Activated CD8-positive, alpha-beta memory T cell treated with anti-CD3 and anti-CD28 coated beads, Interleukin-2, amount 50 U/mL, for 4 hours (primary cell): ENCODE measurements around the gene DYNLL1.
"Not testable (repeated sequence)": the region's sequence is repeated elsewhere in the genome, so short reads cannot be mapped to it uniquely, and the experiment has no call there.

Experiments used
- DNase-seq: peaks from one replicate; pipeline ENCODE4 v3.0.0-alpha.2; 2020

DYNLL1 gene

DNA sequence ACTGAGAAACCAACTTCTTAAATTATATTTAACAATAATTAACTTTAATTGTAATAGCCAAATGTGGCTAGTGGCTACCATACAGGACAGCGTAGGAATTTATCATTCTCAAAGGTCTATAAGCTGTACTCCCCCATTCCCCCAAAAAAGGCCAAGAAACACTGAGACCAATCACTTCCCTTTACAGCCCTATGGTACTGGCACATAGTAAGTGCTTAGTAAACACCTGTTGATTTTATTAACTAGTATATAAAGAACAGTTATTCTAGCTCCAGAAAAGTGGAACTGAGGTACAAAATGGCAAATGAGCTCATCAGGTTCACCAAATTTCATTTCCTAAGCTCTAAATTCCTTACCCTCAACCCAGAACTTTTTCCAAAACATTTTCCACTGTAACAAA, 20.3 kb upstream of the DYNLL1 start:
- no peak for DNase-seq

GRCh38 chr12:120479458-120479857, 16.5 kb upstream of the DYNLL1 start:
- DNase-seq: no peak

DNA sequence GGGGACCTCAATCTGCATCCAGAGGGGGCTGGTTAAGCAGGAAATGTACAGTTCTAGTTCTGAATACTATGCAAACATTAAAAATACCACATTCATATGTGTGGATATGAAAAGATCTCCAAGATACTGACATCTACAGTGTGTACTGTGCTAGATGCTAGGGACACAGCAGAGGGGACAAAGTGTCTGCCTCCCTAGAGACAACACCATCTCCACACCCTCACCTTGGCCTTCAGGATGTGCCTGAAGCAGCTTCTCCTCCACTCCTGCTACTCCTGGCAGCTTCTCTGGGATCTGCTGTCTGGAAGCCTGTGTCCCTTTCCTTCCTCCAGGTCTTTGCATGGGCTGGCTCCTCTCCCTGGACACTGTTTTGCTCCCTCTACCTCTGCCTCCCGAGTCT, 15.7 kb upstream of the DYNLL1 start:
- no peak for DNase-seq

GRCh38 chr12:120481022-120481767, 14.7 kb upstream of the DYNLL1 start:
- DNase-seq: no peak

DNA sequence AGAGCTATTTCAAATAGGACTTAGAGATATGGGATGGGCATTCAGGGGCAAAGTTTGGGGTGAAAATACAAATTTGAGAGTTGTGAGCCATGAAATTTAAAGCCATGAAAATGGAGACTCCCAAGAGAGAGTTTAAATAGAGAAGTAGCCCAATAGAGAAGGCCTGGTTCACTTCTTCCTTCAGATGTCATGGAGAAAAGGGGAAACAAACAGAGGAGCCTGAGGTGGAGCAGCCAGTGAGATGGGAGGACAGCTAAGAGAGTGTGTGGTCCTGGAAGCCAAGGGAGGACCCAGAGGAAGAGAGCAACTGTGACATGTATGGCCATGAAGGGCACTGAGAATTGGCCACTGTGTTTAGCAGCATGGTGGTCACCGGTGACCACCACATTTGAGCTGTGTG, 12.3 kb upstream of the DYNLL1 start:
- no peak for DNase-seq

GRCh38 chr12:120485961-120486881, 9.7 kb upstream of the DYNLL1 start:
- DNase-seq: no peak

GRCh38 chr12:120487552-120487951, 8.4 kb upstream of the DYNLL1 start:
- not testable (repeated sequence) for DNase-seq

DNA sequence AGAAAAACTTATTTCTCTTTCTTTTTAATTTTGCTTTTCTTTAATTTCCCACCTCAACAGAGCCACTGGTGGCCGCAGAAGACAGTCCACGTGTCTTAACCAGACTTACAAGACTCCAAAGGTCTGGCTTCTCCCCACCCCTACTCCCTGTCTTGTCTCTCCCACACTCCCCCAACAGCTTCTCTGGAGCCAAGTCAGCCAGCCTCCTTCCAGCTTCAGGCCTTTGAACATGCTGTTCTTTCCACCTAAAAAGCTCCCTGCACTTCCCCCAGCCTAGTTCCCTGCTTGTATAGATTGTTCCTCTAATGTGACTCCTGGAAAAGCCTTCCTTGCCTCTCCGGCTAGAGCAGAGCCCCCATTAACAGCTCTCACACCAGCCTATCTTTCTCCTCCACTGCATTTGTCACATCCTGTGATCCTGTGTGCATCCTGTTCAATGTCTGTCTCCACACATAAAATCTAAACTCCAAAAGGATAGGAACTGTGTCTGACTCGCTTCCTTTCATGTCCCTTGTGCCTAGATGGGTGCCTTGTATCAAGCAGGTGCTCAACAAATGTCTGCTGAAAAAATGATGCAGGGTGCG, 7.8 kb upstream of the DYNLL1 start:
- DNase-seq: no peak

- DNase-seq: no peak
These were observed 6.9 kb upstream of the DYNLL1 start for GRCh38 chr12:120489018-120489417.

GRCh38 chr12:120490325-120490724, 5.6 kb upstream of the DYNLL1 start:
- no peak for DNase-seq

- no peak for DNase-seq
These were observed 4.9 kb upstream of the DYNLL1 start for GRCh38 chr12:120490833-120491512.

DNA sequence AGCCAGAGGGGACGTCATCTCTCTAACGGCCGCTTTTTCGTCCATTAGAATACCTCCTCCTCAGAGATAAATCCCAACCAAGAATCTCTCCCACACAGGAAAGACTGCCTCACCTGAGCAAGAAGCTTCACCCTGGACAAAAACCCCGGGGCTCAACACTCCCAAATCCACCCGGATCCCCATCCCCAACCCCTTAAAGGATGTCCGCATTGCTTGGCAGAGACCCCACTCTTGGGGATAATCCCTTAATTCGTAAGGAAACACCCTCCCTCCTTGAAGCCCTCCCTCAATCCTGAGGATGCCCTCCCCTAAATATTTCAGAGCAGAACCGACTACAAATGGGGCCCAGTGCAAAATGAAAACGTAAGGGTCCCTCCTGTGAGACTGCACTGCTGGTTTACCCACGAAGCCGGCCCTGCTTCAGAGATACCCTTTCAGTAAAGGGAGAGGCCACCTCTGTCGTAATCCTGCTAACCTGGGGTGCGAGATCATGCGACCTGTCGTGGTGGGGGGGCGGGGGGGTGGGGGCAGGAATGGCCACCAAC, 655 bp upstream of the DYNLL1 start:
- no peak for DNase-seq

DNA sequence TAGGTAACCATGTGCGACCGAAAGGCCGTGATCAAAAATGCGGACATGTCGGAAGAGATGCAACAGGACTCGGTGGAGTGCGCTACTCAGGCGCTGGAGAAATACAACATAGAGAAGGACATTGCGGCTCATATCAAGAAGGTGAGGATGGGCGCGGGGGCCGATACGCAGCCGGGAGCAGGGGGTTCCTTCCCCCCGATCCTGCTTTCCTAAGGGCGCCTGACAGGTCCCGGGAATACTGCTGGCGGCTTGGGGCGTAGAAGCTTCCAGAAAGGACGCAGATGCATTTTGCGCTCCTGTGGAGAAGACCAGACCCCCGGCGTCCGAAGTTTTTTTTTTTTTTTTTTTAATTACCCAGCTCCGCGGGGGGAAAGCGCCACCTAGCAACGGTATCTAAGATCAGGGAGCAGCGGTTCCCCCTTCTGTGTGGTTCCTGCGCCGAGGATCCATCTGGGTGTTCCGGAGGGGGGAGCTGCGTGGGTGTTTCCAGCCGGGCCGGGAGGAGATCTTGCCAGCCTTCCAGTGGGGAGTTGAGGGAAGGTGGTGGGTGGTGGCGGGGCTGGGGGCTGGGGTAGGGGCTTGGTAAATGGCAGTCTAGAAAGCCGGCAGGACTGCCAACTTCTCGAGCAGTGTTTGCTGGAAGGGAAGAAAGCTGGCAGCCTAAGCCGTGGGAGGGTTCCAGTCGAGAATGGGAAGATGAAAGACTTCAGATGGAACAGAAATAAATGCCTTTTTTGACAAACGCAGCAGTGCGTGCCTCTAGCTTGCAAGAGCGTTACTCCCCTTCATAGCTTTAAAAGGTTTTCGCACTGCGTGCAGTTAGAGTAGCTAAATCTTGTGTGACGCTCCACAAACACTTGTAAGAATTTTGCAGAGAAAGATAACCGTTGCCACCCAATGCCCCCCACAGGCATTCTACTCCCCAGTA, 764 bp downstream of the DYNLL1 start:
- peak; percentile 55 for DNase-seq

- DNase-seq: no peak
These were observed 1.7 kb downstream of the DYNLL1 start for GRCh38 chr12:120497524-120498150.

GRCh38 chr12:120498870-120499515, 3.1 kb downstream of the DYNLL1 start:
- DNase-seq: no peak

- DNase-seq: no peak
These were observed 4.7 kb downstream of the DYNLL1 start for GRCh38 chr12:120500581-120500980.

- no peak for DNase-seq
These were observed 8.7 kb downstream of the DYNLL1 start for GRCh38 chr12:120504587-120504986.

- no peak for DNase-seq
These were observed 12.6 kb downstream of the DYNLL1 start for GRCh38 chr12:120508537-120508936.

GRCh38 chr12:120514002-120514401, 18.1 kb downstream of the DYNLL1 start:
- no peak for DNase-seq

DNA sequence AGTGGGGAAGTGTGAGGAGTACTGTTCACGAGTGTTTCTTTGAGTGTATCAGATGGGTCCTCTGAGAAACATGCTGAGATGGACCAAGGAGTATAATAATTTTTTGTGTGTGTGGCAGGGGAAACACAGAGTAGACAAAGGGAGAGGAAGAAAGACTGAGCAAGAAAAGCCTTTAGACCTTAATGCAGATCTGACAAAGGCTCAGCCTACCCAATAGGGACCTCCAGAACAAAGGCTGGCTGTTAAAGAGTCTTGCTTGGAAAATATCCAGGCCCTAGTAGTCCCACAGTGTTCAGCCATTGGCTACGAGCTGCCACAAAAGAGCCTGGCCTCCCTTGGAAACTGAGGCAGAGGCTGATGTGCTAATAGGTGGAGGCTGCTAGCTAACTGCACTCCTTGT, 19.6 kb downstream of the DYNLL1 start:
- no peak for DNase-seq

- not testable (repeated sequence) for DNase-seq
These were observed 23.4 kb downstream of the DYNLL1 start for GRCh38 chr12:120519324-120519723.
